GM18909 (cell line): ENCODE results near the gene PPARD.

Experiments used
- ATAC-seq: cut with Tn5 transposase; IDR thresholded peaks from one replicate; pipeline ENCODE4 v1.9.1; 2021; ENCODE audit warnings: mild to moderate bottlenecking; ENCODE audit not compliant: unreplicated experiment, poor library complexity

The PPARD gene

GRCh38 chr6:35351422-35351821, 9.1 kb downstream of the PPARD start:
- no peak for ATAC-seq

- ATAC-seq: no peak
Observed at GRCh38 chr6:35352735-35353134, 10.4 kb downstream of the PPARD start.

DNA sequence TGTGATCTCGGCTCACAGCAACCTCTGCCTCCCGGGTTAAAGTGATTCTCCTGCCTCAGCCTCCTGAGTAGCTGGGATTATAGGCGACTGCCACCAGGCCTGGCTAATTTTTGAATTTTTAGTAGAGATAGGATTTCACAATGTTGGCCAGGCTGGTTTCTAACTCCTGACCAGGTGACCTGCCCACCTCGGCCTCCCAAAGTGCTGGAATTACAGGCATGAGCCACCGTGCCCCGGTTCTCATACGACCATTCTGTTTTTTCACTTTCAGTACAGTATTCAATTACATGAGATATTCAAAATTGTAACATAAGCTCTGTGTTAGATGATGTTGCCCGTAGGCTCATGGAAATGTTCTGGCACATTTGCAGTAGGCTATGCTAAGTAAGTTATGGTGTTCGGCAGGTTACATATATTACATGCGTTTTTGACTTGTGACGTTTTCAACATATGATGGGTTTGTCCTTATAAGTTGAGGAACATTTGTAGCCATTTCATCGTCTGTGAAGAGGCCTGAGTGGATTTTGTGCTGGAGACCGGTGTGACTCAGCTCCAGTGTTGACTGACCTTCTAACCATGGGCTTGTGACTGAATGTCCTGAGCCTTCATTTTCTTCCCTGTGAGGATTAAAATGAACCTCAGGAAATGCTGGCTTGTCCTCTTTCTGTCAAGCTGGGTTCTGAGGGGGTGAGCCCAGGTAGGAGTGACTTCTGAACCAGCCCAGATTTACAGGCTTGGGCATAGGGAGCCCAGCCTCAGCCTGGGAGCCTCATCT, 12.2 kb downstream of the PPARD start:
- ATAC-seq: no peak

GRCh38 chr6:35356391-35356790, 14.0 kb downstream of the PPARD start:
- no peak for ATAC-seq

DNA sequence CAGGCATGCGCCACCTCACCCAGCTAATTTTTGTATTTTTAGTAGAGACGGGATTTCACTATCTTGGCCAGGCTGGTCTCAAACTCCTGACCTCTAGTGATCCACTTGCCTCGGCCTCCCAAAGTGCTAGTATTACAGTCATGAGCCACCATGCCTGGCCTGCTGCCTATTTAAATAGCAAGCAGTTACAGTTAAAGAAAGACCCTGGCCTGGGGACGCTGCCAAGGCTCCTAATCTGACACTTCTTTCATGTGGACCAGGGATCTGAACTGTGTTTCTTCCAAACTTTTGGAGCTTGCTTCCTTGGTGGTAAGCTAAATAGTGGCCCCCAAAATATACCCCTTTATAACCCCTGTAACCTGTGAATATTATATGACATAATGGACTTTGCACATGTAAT, 15.3 kb downstream of the PPARD start:
- ATAC-seq: no peak

- no peak for ATAC-seq
Observed at GRCh38 chr6:35358086-35358485, 15.7 kb downstream of the PPARD start.

DNA sequence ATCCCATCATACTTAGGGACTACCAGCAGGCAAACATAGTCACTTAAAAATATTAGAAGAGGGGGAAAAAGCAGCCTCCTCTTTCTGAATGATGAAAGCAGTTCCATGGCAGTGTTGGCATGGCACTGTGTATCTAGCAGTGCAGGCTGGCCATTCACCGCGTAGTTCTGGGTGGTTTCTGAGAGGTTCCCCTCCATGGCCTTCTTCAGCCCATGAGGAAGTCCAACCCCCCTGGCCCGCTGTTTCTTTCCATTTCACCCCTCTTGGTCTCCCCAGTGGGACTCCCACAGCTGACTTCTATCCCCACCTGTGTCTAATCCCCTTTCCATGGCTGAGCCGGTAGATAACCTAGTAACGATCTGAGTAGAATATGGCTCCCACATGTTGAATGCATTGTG, 17.0 kb downstream of the PPARD start:
- no peak for ATAC-seq

DNA sequence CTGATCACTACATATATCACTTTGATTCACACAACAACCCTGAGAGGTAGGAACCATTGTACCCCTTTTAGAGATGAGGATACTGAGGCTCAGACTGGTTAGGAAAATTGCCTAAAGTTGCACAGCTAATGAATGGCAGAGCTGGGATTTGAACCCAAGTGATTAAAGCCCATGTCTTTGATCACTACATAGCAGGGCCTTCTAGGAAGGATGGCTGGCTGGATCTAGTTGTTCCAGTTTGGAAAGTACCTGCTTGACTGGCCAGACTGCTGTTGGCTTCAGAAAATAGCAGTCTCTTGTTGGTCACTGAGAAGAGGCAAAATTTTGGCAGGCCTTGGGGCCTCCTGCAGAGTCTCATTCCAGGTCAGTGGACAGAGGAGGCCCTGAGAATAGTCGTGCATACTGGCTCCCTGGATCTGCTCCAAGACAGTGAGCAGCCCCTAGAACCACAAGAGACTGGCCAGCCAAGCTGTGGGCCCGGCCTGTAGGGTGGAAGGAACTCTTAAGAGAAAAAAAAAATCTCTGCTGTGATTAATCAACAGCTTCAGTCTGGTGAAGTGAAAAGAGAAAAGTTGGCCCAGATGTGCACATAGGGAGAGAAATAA, 17.5 kb downstream of the PPARD start:
- no peak for ATAC-seq

- ATAC-seq: no peak
Observed at GRCh38 chr6:35360349-35361138, 18.2 kb downstream of the PPARD start.

GRCh38 chr6:35362200-35362599, 19.8 kb downstream of the PPARD start:
- no peak for ATAC-seq

DNA sequence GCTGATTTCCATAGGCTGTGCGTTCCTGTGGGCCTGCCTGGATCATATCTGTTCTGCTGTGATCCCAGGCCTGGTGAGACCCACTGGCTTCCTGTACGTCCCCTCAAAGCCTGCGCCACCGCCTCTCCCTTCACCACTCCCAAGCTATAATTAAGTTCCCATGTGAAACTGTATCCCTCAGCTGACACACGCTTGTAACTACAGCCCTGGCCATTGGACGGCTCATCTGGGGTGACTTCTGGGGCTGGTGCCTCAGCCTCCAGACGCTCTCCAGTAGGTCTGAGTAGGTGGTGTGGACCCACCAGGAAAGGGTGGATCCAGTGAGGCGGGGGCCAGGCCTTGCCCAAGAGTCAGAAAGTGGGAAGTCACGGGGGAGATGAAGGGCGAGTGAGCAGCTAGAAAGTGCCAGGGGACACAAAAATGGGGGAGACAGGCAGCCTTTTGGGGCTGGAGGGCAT, 21.0 kb downstream of the PPARD start:
- no peak for ATAC-seq

- ATAC-seq: no peak
Observed at GRCh38 chr6:35365594-35366203, 23.3 kb downstream of the PPARD start.

DNA sequence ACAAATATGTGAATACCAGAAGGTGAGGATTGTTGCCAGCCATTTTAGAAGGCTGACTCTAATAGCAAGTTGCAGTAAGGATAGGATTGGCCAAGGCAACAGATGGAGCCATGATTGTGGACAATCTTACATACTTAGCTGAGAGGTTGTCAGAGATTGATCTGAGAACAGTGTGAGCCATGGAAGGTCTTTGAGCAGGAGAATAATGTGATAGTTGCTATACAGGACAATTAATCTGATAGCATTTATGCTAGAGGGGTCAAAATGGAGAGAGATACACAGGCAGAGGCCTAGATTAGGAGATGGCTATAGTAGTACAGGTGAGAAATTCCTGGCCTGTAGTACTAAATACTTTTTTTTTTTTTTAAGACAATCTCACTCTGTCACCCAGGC, 23.8 kb downstream of the PPARD start:
- no peak for ATAC-seq

GRCh38 chr6:35367646-35368037, 25.3 kb downstream of the PPARD start:
- no peak for ATAC-seq

GRCh38 chr6:35368038-35368887, 25.9 kb downstream of the PPARD start:
- no peak for ATAC-seq

- ATAC-seq: no peak
Observed at GRCh38 chr6:35370124-35370741, 27.9 kb downstream of the PPARD start.

DNA sequence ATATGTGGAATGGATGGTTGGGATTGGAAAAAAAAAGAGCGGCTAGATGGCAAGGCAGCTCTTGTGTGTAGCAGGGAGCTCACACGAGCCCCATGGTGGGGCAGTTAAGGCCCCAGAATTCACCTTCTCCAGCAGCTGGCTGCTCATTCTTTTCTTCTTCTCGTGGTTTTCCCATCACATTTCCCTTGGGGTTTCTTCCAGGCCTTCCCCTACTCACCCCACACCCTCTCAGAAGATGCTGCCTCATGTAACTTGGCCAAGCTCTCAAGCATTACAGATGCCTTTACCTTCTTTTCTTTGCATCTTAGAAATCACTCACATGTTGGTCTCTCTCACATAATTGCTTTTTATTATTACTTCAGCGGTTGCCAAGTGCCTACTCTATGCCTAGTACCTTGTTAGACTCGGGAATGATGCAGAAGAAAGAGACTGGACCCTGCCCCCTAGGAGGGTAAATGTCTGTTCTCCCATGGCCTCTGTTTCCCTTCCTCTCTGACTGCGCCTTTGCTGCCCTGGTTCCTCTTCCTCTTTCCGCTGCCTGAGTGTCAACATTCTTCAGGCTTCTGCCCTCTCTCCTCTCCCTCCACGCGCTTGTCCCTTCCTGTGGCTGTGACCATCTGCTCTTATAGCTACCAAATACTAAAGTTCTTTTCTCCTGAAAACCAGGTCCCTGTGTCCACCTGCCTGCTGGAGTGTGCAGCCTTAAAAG, 28.6 kb downstream of the PPARD start:
- no peak for ATAC-seq

DNA sequence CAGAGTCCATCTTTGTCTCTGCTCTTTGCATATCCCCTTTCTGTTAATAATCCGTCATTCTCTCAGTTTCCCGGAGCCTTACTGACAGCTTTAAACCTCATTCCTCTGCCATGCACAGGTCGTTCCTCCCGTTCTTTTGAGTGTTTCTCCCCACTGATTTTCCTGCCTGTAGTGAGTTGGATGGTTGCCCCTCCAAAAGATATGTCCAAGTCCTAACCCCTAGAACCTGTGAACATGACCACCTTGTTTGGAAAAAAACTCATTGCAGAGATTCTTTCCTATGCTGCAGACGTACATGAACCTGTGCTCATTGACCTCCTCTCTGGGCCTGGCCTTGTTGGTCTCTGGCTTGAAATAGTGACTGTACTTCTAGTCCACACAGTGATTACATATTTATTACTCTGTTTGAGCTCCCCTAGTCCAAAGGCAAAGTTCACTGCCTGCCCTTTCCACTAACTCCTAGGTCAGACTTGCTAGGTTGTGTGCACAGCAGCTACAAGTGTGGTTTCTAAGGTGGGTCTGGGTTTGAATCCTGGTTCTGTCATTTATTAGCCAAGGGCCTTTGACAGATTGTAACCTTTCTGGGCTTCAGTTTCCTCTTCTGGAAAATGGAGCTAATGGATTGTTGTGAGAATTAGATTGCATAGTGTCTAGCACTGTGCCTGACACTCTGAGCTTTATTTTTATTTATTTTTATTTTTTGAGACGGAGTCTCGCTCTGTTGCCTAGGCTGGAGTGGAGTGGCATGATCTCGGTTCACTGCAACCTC, 29.3 kb downstream of the PPARD start:
- no peak for ATAC-seq
